ENCODE data around the gene CACNA1E. TPM values are rescaled to one million over a fixed set of nuclear protein-coding genes. Genes with fewer than 3 reads are reported as not detected.
A peak's percentile ranks its signal among the peaks of the same experiment; 100 is the strongest.

The CACNA1E gene
- total and polyA plus RNA-seq, 2 donors (not counting 1 experiment from before 2014, with no cell fraction given): 0.37 to 0.40 TPM

DNA sequence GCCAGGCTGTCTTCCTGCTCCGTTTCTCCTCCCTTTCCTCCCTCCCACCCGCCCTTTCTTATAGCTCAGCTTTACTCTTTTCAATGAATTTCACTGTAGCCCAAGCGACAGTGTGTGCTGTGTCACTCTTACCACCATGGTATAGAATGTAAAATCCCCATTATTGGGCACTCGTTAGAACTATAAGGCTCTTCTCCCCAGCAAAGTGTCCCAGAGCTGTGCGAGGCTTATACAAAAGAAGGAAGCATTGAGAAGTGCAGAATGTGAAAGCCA lies 192.5 kb downstream of the CACNA1E start:
- ATAC-seq (ENCODE audit: low read depth): no peak
- Mint-ChIP-seq H3K4me1 (no peaks in the 10 kb centered on the region), H3K27ac (no peak overlapping the region), H3K9me3 (ENCODE audit: insufficient read depth) (no peaks in the 10 kb centered on the region), H3K27me3 (peaks cover 46% of the 10 kb centered on the region), H3K4me3 (no peak overlapping the region)
- H3K27me3 ChIP-seq (replicated peaks in 1 of 4; ENCODE audit: control extremely low read depth in 1 of 4, control insufficient read depth in 3 of 4, insufficient read depth in 4 of 4, low read length in 3 of 4): no peaks in the 10 kb centered on the region
- POLR2A ChIA-PET: no interaction called here
- CTCF ChIA-PET: interaction anchor here (1.8 to 6.8 kb wide), 2 partner anchors 197 to 379 kb away, joined by 4 to 64 read pairs; no protein-coding TSS in a partner anchor
- H3K9ac ChIP-seq (ENCODE audit: low read length): no peak overlapping the region
- no peaks in the 10 kb centered on the region for H4K20me1 ChIP-seq (ENCODE audit: control insufficient read depth, insufficient read depth, low read length, poor library complexity, severe bottlenecking)
- H3K9me3 ChIP-seq (ENCODE audit: control extremely low read depth in 1 of 3, control insufficient read depth in 2 of 3, insufficient read depth in 1 of 3, low read length in 2 of 3): no peaks in the 10 kb centered on the region
- WGBS (ENCODE audit: insufficient coverage): 20% methylated on average over 1 of the region's 5 CpGs
- H3K27ac ChIP-seq (ENCODE audit: low read length in 2 of 2): no peak overlapping the region
- no peak for DNase-seq
- H2AFZ ChIP-seq (ENCODE audit: insufficient read depth, low read depth, low read length, poor library complexity, severe bottlenecking): no peak overlapping the region
- no peaks in the 10 kb centered on the region for H3K4me1 ChIP-seq (ENCODE audit: control insufficient read depth in 2 of 2, insufficient read depth in 2 of 2, low read length in 2 of 2)
- TF ChIP-seq, protein P1, sequence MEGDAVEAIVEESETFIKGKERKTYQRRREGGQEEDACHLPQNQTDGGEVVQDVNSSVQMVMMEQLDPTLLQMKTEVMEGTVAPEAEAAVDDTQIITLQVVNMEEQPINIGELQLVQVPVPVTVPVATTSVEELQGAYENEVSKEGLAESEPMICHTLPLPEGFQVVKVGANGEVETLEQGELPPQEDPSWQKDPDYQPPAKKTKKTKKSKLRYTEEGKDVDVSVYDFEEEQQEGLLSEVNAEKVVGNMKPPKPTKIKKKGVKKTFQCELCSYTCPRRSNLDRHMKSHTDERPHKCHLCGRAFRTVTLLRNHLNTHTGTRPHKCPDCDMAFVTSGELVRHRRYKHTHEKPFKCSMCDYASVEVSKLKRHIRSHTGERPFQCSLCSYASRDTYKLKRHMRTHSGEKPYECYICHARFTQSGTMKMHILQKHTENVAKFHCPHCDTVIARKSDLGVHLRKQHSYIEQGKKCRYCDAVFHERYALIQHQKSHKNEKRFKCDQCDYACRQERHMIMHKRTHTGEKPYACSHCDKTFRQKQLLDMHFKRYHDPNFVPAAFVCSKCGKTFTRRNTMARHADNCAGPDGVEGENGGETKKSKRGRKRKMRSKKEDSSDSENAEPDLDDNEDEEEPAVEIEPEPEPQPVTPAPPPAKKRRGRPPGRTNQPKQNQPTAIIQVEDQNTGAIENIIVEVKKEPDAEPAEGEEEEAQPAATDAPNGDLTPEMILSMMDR (IDR thresholded peaks at IDR 0.05): no peak
- no peak for TF ChIP-seq EZH2 (IDR thresholded peaks at IDR 0.05; ENCODE audit: borderline replicate concordance, insufficient read depth, low read depth, low read length, poor library complexity, severe bottlenecking)
- no peak overlapping the region for H3K4me2 ChIP-seq (replicated peaks; ENCODE audit: low read depth, low read length, poor library complexity, severe bottlenecking)
- intact Hi-C loops (cut with micrococcal nuclease): no loop called here
- H3K36me3 ChIP-seq (replicated peaks in 1 of 2; ENCODE audit: control extremely low read depth in 1 of 2, control insufficient read depth in 1 of 2, extremely low read depth in 1 of 2, insufficient read depth in 2 of 2, low read length in 1 of 2): no peaks in the 10 kb centered on the region
- no peaks in the 10 kb centered on the region for H3K79me2 ChIP-seq (ENCODE audit: control insufficient read depth, insufficient read depth, low read length)
- no peak overlapping the region for H3K4me3 ChIP-seq (ENCODE audit: control extremely low read depth in 1 of 5, extremely low read depth in 1 of 5, insufficient read depth in 1 of 5, low read depth in 2 of 5, low read length in 4 of 5)

DNA sequence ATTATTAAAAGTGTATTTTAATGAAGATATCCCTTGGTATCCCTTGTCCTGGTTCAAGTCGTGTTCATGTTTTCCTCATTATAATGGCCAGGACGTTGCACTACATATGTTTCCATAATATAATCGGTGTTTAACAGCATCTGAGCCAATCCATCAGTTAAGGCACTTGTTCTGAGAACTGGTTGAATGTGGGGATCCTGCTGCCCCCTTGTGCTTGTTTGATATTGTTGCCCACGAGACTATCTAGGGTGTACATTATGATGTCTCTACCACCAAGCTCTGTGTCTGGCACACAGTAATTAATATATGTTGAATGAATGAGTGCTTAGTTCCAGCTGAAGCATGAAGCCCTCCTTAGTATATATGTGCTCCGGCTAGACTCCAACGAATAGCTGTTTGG lies 193.0 kb downstream of the CACNA1E start:
- TF ChIP-seq, protein P1 (IDR thresholded peaks at IDR 0.05): peak; percentile 49
- no peak for TF ChIP-seq EZH2 (IDR thresholded peaks at IDR 0.05; ENCODE audit: borderline replicate concordance, insufficient read depth, low read depth, low read length, poor library complexity, severe bottlenecking)
- ATAC-seq (ENCODE audit: low read depth) (no peak), DNase-seq (peak; percentile 44)
- Histone ChIP-seq H3K79me2 (ENCODE audit: control insufficient read depth, insufficient read depth, low read length) (no peaks in the 10 kb centered on the region), H3K36me3 (replicated peaks in 1 of 2; ENCODE audit: control extremely low read depth in 1 of 2, control insufficient read depth in 1 of 2, extremely low read depth in 1 of 2, insufficient read depth in 2 of 2, low read length in 1 of 2) (no peaks in the 10 kb centered on the region), H3K27ac (ENCODE audit: low read length in 2 of 2) (no peak overlapping the region), H2AFZ (ENCODE audit: insufficient read depth, low read depth, low read length, poor library complexity, severe bottlenecking) (no peak overlapping the region), H3K4me2 (replicated peaks; ENCODE audit: low read depth, low read length, poor library complexity, severe bottlenecking) (no peak overlapping the region), H3K9ac (ENCODE audit: low read length) (no peak overlapping the region), H3K9me3 (ENCODE audit: control extremely low read depth in 1 of 3, control insufficient read depth in 2 of 3, insufficient read depth in 1 of 3, low read length in 2 of 3) (no peaks in the 10 kb centered on the region), H3K4me3 (ENCODE audit: control extremely low read depth in 1 of 5, extremely low read depth in 1 of 5, insufficient read depth in 1 of 5, low read depth in 2 of 5, low read length in 4 of 5) (no peak overlapping the region), H3K4me1 (ENCODE audit: control insufficient read depth in 2 of 2, insufficient read depth in 2 of 2, low read length in 2 of 2) (no peaks in the 10 kb centered on the region), H3K27me3 (replicated peaks in 1 of 4; ENCODE audit: control extremely low read depth in 1 of 4, control insufficient read depth in 3 of 4, insufficient read depth in 4 of 4, low read length in 3 of 4) (no peaks in the 10 kb centered on the region), H4K20me1 (ENCODE audit: control insufficient read depth, insufficient read depth, low read length, poor library complexity, severe bottlenecking) (no peaks in the 10 kb centered on the region)
- Mint-ChIP-seq H3K9me3 (ENCODE audit: insufficient read depth) (no peaks in the 10 kb centered on the region), H3K27me3 (peaks cover 43% of the 10 kb centered on the region), H3K4me1 (no peaks in the 10 kb centered on the region), H3K4me3 (no peak overlapping the region), H3K27ac (no peak overlapping the region)
- 86% methylated on average over 2 of the region's 6 CpGs for WGBS (ENCODE audit: insufficient coverage)
- intact Hi-C loops (cut with micrococcal nuclease): no loop called here
- POLR2A ChIA-PET: no interaction called here
- CTCF ChIA-PET: interaction anchor here (1.0 to 6.8 kb wide), 2 partner anchors 26 to 197 kb away, joined by 3 to 64 read pairs; no protein-coding TSS in a partner anchor
